GF-D8 (cell line): ENCODE measurements around the gene RNF169.

ENCODE experiments used
- DNase-seq: peaks from one replicate; lab custom pipeline; 2025; lab: John Stamatoyannopoulos, UW

Gene RNF169

DNA sequence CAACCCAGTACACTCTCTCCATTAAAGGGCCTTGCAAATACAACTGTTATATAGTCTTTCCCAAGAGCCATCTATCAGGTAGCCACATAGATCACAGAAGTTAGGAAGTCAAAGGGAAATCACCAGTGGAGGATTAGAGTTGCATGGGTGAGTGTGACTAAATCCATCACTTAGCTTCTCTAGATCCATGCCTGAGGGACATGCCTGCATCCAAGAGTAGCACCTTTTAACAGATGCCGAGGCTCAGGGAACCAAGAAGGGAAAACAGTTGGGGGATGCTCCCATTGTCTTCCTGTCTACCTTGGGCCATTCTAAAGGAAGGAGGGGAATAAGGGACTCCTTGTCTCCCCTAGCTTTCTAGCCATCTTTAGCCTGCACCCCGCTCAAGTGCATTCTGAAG, 122.4 kb downstream of the RNF169 start:
- DNase-seq, result no peak

DNA sequence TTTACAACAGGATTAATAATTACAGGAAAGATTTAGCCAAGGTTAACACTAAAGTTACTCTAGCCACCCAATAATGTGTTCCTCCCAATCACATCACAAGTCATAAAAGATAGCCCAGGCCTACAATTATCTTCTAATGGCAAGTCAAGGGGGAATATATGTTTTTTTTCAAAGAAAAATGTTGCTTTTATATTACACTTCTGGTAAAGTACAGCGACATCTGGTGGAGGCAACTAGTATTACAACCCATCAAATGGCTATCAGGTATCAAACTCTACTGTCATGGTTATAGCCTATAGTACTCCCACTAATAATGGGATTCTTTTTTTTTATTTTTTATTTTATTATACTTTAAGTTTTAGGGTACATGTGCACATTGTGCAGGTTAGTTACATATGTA, 128.5 kb downstream of the RNF169 start:
- DNase-seq, result no peak
